DOHH2 (cell line): ENCODE results near the gene CNIH2.

Experiments
- H3F3A ChIP-seq: fragments of 200-600 bp; sonication (generic), shearing (Covaris generic); 2 replicates; pipeline ENCODE4 v1.6.0; 2016; ENCODE audit warnings: antibody characterized with exemption, mild to moderate bottlenecking; ENCODE audit not compliant: control insufficient read depth, insufficient read depth
- H3K27ac ChIP-seq: fragments of 200-600 bp; sonication (generic); 2 replicates; pipeline ENCODE4 v1.5.1; 2014; ENCODE audit warnings: low read depth, mild to moderate bottlenecking, low read length, moderate library complexity
- H3K27me3 ChIP-seq: fragments of 200-600 bp; sonication (generic); 2 replicates; pipeline ENCODE4 v1.6.1; 2014; ENCODE audit warnings: mild to moderate bottlenecking, low read length, mixed read lengths; ENCODE audit not compliant: control insufficient read depth
- H3K36me3 ChIP-seq: fragments of 200-600 bp; sonication (generic); 2 replicates; pipeline ENCODE4 v1.6.1; 2014; ENCODE audit warnings: mild to moderate bottlenecking, low read length, moderate library complexity, mixed read lengths; ENCODE audit not compliant: control insufficient read depth
- H3K4me1 ChIP-seq: fragments of 200-600 bp; sonication (generic); 2 replicates; pipeline ENCODE4 v1.6.1; 2014; ENCODE audit warnings: mild to moderate bottlenecking, low read length, mixed read lengths; ENCODE audit not compliant: control insufficient read depth
- H3K4me2 ChIP-seq: fragments of 200-600 bp; sonication (generic); 2 replicates; pipeline ENCODE4 v1.6.0; 2014; ENCODE audit warnings: mild to moderate bottlenecking, low read length, moderate library complexity
- H3K4me3 ChIP-seq: fragments of 200-600 bp; sonication (generic); 2 replicates; pipeline ENCODE4 v1.5.1; 2014; ENCODE audit warnings: mild to moderate bottlenecking, low read length, mixed read lengths
- H3K79me2 ChIP-seq: fragments of 200-600 bp; sonication (generic); 2 replicates; pipeline ENCODE4 v1.6.1; 2014; ENCODE audit warnings: mild to moderate bottlenecking, low read length, mixed read lengths; ENCODE audit not compliant: control insufficient read depth
- H3K9me2 ChIP-seq: fragments of 200-600 bp; sonication (generic); replicated peaks from 2 replicates; pipeline ENCODE4 v1.6.1; 2014; ENCODE audit warnings: mild to moderate bottlenecking, low read length, mixed read lengths; ENCODE audit not compliant: control insufficient read depth
- H3K9me3 ChIP-seq: fragments of 200-600 bp; sonication (generic); 2 replicates; pipeline ENCODE4 v1.6.1; 2014; ENCODE audit warnings: antibody characterized with exemption, low read length, mixed read lengths; ENCODE audit not compliant: control insufficient read depth, insufficient read depth
- H4K20me1 ChIP-seq: fragments of 200-600 bp; sonication (generic); 2 replicates; pipeline ENCODE4 v1.6.0; 2014; ENCODE audit warnings: low read depth, mild to moderate bottlenecking, antibody characterized with exemption, low read length, moderate library complexity; ENCODE audit not compliant: control insufficient read depth, insufficient read depth
- CTCF ChIP-seq: fragments of 200-600 bp; sonication (generic); IDR thresholded peaks from one replicate; pipeline ENCODE4 v1.5.1; 2014; ENCODE audit warnings: antibody characterized with exemption, mild to moderate bottlenecking, low read depth, low read length; ENCODE audit not compliant: poor library complexity, severe bottlenecking
- EZH2phosphoT487 ChIP-seq: fragments of 200-600 bp; sonication (generic); IDR thresholded peaks from 2 replicates; pipeline ENCODE4 v1.6.1; 2017; ENCODE audit warnings: borderline replicate concordance, mild to moderate bottlenecking, antibody characterized with exemption, low read length, moderate library complexity, mixed read lengths

Gene CNIH2

GRCh38 chr11:66325263-66325671, 47.3 kb downstream of the CNIH2 start:
- Histone ChIP-seq H3K4me2 (no peak overlapping the region; the same call in 1 of the 2 replicates), H3K79me2 (no peaks in the 10 kb centered on the region), H3K4me1 (peaks cover 47% of the 10 kb centered on the region), H3K27ac (no peak overlapping the region), H3K9me2 (no peaks in the 10 kb centered on the region), H4K20me1 (no peaks in the 10 kb centered on the region), H3K36me3 (no peaks in the 10 kb centered on the region), H3K27me3 (no peaks in the 10 kb centered on the region), H3K4me3 (no peak overlapping the region), H3F3A (no peaks in the 10 kb centered on the region), H3K9me3 (peaks cover 5% of the 10 kb centered on the region; the same call in 1 of the 2 replicates)
- TF ChIP-seq CTCF, result no peak
- no peak for TF ChIP-seq EZH2phosphoT487

- H3K27ac ChIP-seq, result no peak overlapping the region
- H3F3A ChIP-seq, result no peaks in the 10 kb centered on the region
- TF ChIP-seq EZH2phosphoT487 (no peak), CTCF (no peak)
- no peaks in the 10 kb centered on the region for H3K79me2 ChIP-seq
- no peaks in the 10 kb centered on the region for H4K20me1 ChIP-seq
- H3K27me3 ChIP-seq, result no peaks in the 10 kb centered on the region
- no peaks in the 10 kb centered on the region for H3K36me3 ChIP-seq
- H3K4me1 ChIP-seq, result peaks cover 47% of the 10 kb centered on the region
- H3K4me2 ChIP-seq, result peak overlapping the region; percentile 65
- H3K9me2 ChIP-seq, result no peaks in the 10 kb centered on the region
- H3K4me3 ChIP-seq, result peak overlapping the region; percentile 32; the same call in 1 of the 2 replicates
- peaks cover 4% of the 10 kb centered on the region; the same call in 1 of the 2 replicates for H3K9me3 ChIP-seq
Observed at GRCh38 chr11:66326261-66327111, 48.5 kb downstream of the CNIH2 start.

- H3K79me2 ChIP-seq, result no peaks in the 10 kb centered on the region
- peak overlapping the region; percentile 65; the same call in 1 of the 2 replicates for H3K4me2 ChIP-seq
- no peaks in the 10 kb centered on the region for H3K27me3 ChIP-seq
- no peaks in the 10 kb centered on the region for H4K20me1 ChIP-seq
- H3K27ac ChIP-seq, result no peak overlapping the region
- no peaks in the 10 kb centered on the region for H3K9me3 ChIP-seq
- no peaks in the 10 kb centered on the region for H3K36me3 ChIP-seq
- H3K4me1 ChIP-seq, result peaks cover 44% of the 10 kb centered on the region
- no peaks in the 10 kb centered on the region for H3F3A ChIP-seq
- H3K9me2 ChIP-seq, result no peaks in the 10 kb centered on the region
- no peak overlapping the region for H3K4me3 ChIP-seq
- no peak for TF ChIP-seq CTCF
- no peak for TF ChIP-seq EZH2phosphoT487
Observed at GRCh38 chr11:66327171-66328030, 49.4 kb downstream of the CNIH2 start.
